GM12865 (cell line): ENCODE data around the gene FOXR1.
A peak's percentile ranks its signal among the peaks of the same experiment; 100 is the strongest.

Experiments used
- DNase-seq: peaks from one replicate; pipeline ENCODE4 v3.0.0; 2010; ENCODE audit warnings: low read depth
- H3K4me3 ChIP-seq: 2 replicates; pipeline ENCODE4 v1.5.1; 2011; ENCODE audit warnings: mild to moderate bottlenecking, low read depth, low read length, control low read depth
- CTCF ChIP-seq: IDR thresholded peaks from 2 replicates; pipeline ENCODE4 v1.5.1; 2011; ENCODE audit warnings: low read length, control low read depth, low read depth, inconsistent platforms; ENCODE audit not compliant: insufficient read depth; ENCODE audit errors: missing control alignments

Gene FOXR1

GRCh38 chr11:118998388-118998717 lies 26.8 kb downstream of the FOXR1 start:
- no peak for DNase-seq
- TF ChIP-seq CTCF: no peak
- peak overlapping the region; percentile 78 for H3K4me3 ChIP-seq

GRCh38 chr11:118998822-118999221 lies 27.3 kb downstream of the FOXR1 start:
- peak overlapping the region; percentile 78 for H3K4me3 ChIP-seq
- TF ChIP-seq CTCF: no peak
- DNase-seq: no peak

DNA sequence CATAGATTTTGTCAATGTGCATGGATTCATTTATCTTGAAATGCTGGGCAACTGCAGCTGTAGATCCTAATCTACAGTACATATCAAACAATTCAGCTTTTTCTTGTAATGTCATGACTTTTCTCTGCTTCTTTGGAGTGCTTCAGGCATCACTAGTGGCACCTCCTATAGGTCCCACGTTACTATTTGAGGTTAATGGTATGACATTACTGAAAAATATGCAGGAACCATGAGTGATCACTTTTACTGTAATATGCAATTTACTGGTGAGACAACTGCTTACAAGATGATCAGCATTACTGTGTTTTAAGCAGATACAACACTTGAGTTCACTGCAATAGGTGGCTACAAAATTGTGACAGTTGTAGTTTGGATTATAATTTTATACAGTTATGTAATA lies 29.3 kb downstream of the FOXR1 start:
- no peak for DNase-seq
- TF ChIP-seq CTCF: no peak
- H3K4me3 ChIP-seq: no peak overlapping the region

GRCh38 chr11:119006656-119007055 lies 35.1 kb downstream of the FOXR1 start:
- no peak for TF ChIP-seq CTCF
- H3K4me3 ChIP-seq: no peak overlapping the region
- DNase-seq: no peak

- DNase-seq: no peak
- no peak for TF ChIP-seq CTCF
- no peak overlapping the region for H3K4me3 ChIP-seq
Measured at GRCh38 chr11:119011476-119012053, 40.0 kb downstream of the FOXR1 start.

DNA sequence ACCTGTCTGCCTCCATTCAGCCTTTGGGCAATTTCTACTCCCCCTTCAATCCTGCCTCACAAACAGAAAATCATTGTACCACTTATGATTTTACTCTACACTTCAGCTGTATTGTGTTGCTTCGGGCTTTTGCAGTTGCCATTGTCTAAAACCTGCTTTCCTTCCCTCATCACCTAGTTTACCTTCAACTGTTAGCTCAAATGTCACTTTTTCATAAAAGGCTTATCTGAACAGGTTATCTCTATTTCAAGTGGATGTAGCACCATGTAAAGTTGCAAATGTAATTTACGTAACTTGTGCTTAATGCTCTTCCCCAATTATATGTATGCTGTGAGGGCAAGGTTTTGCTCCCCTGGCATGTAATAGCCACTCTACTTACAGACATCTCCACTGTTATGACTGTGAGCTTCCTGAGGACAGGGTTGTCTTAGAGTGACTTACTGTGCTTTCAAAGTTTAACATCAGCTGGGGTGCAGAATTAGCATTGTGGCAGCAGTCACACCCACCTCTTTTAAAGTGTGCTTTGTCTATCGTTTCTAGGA lies 41.1 kb downstream of the FOXR1 start:
- no peak for DNase-seq
- no peak overlapping the region for H3K4me3 ChIP-seq
- no peak for TF ChIP-seq CTCF
